ENCODE measurements around the gene TYMP.

Gene TYMP

DNA sequence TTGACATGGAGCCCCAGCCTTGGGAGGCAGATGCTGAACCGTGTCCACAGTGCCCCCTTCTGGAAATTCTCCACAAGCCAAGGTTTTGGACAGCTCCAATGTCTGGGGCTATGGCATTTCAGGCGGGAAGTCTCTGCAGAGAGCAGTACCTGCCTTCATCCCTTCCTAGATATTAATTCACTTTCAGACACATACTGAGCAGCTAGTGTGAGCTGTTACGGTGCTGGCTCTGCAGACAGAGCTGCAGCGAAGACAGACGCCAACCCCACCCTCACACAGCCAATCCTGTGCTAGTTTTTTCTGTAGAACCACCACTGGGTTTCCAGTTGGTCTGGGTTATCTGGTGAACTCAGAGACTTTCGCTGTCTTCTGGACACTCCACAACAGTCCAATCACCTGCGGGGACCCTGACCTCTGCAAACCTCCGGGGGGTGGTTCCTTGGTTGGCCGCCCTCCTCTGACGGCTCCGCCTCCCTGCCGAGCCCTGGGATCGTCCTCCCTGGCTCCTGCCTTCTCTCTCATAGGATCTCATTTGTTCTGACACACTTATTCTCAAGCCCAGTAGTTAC, 31.4 kb downstream of the TYMP start:
- peak; percentile 88 for ATAC-seq
- Mint-ChIP-seq H3K9me3 (no peaks in the 10 kb centered on the region), H3K4me3 (no peak overlapping the region), H3K27ac (no peak overlapping the region), H3K4me1 (peaks cover 11% of the 10 kb centered on the region), H3K27me3 (no peaks in the 10 kb centered on the region)
- DNase-seq = peak; percentile 65 to 69

DNA sequence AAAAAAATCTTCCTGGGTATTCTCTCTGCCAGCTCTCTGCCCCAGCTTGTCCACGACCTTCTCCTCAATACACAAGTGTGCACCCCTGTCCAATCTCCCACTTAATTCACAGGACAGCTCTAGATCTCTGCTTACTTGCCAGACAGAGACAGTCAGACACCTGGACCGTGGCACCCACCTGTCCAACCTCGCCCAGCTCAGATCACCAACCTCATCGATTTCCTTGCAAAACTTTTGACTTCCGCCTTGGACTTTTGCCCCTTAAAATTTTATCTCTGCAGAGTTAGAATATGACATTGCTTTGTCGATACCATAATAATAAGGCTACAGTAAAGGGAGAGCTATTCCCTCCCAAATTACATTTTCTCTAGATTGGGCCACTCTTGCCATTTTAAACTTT, 32.7 kb downstream of the TYMP start:
- no peaks in the 10 kb centered on the region for H3K9me3 Mint-ChIP-seq
- no peak overlapping the region for H3K4me3 Mint-ChIP-seq
- no peaks in the 10 kb centered on the region for H3K27me3 Mint-ChIP-seq
- no peak for DNase-seq
- H3K27ac Mint-ChIP-seq = no peak overlapping the region
- ATAC-seq = no peak
- H3K4me1 Mint-ChIP-seq = peaks cover 11% of the 10 kb centered on the region

DNA sequence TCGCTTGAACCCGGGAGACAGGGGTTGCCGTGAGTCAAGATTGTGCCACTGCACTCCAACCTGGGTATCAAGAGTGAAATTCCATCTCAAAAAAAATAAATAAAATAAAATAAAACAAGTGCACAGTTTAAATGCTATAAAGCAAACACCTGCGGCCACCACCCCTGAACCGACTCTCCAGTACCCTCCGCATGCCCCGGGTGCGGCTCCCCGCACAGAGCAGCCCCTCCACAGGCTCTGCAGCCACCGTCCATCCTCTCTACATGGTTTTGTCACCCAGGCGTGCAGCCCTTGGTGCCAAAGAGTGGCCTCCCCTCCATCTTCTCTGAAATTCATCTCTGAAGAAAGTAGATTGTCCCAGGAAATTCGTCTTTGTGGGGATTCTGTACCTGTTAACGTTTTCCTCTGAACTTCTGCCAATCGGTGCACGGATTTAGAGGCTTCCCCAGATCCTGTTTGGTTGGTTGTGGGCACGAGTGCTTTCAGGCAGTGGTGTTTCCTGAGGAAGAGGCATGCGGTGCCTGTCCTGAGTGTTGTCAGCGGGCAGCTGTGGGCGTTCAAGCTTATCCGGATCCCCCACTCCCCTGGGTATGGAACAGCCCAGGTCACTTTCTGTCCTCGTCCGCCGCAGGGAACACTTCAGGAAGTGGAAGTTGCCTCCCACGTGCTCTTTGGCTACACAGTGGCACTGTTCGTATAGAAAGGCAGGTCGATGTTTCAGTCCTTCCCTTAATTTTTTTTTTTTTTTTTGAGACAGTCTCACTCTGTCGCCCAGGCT, 39.1 kb downstream of the TYMP start:
- Mint-ChIP-seq H3K4me3 (peak overlapping the region; percentile 56 to 62), H3K9me3 (no peaks in the 10 kb centered on the region), H3K4me1 (peaks cover 17% of the 10 kb centered on the region), H3K27me3 (peaks cover 8% of the 10 kb centered on the region), H3K27ac (peak overlapping the region in 1 of 2 donors; percentile 78)
- DNase-seq (no peak), ATAC-seq (peak; percentile 36)

DNA sequence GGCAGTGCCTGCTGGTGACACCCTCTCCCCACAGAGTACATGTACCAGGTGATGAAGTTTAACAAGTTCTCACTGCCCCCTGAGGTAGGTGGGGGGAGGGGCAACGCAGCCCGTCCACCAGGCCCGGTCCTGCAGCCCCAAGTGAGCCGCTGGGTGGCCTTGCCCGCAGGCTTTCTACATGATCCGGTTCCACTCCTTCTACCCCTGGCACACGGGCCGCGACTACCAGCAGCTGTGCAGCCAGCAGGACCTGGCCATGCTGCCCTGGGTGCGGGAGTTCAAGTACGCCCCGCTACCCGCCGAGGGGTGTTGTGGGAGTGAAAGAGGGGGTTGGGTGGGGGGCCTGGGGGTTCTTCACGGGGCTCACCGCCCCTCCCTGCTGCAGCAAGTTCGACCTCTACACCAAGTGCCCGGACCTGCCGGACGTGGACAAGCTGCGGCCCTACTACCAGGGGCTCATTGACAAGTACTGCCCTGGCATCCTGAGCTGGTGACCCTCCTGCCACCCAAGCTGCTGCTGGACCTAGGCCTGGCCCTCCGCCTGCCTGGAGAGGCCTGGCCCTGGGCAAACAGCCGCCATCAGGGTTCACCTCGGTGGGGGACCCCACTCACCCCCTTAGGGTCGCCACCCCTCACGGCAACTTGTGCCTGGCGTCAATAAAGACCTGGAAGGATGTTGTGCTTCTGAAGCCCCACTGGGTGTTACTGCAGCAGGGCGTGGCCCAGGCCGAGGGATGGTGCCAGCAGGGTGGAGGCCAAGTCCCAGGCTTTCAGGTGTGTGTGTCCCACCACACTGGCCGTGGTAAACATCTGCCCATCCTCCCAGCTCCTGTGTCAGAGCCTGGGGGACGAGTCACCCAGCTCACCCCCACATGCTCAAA, 40.2 kb downstream of the TYMP start:
- Mint-ChIP-seq H3K27me3 (peaks cover 12% of the 10 kb centered on the region), H3K9me3 (no peaks in the 10 kb centered on the region), H3K27ac (no peak overlapping the region), H3K4me3 (no peak overlapping the region), H3K4me1 (peaks cover 24% of the 10 kb centered on the region)
- no peak for DNase-seq
- ATAC-seq = no peak

DNA sequence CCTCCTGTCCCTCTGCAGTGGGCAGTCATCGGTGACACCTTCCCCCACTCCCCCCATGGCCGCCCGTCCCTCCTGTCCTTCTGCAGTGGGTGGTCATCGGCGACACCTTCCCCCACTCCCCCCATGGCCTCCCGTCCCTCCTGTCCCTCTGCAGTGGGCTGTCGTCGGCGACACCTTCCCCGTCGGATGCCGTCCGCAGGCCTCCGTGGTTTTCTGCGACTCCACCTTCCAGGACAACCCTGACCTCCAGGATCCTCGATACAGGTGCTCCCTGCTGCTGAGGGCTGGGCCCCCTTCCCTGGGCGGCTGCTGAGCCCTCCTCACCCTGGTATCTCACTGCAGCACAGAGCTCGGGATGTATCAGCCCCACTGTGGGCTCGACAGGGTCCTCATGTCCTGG, 40.9 kb downstream of the TYMP start:
- DNase-seq = no peak
- Mint-ChIP-seq H3K9me3 (no peaks in the 10 kb centered on the region), H3K4me1 (peaks cover 28% of the 10 kb centered on the region), H3K27ac (no peak overlapping the region), H3K4me3 (no peak overlapping the region), H3K27me3 (peaks cover 12% of the 10 kb centered on the region)
- ATAC-seq = no peak

DNA sequence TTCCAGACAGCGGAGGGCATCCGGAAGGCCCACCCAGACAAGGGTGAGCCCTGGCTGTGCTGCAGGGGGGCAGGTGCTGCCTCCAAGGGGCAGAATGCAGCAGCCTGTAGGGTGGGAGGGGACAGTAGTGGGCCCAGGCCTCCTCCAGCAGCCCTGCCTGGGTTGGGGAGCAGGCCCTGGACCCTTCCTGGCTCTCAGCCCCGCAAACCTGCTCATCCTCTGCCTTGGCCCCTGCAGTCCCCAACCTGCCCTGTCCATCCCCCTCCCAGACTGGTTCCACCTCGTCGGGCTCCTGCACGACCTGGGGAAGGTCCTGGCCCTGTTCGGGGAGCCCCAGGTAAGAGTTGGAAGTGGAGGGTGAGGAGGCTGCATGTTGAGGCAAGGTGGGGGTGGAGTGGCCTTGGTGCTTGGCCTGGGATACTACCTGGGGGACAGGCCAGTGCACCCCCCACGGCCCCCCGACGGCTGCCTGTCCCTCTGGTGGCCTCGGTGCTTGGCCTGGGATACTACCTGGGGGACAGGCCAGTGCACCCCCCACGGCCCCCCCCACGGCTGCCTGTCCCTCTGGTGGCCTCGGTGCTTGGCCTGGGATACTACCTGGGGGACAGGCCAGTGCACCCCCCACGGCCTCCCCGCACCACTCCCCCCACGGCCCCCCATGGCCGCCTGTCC, 41.7 kb downstream of the TYMP start:
- ATAC-seq (no peak), DNase-seq (no peak)
- Mint-ChIP-seq H3K4me3 (no peak overlapping the region), H3K4me1 (peaks cover 32% of the 10 kb centered on the region), H3K27ac (no peak overlapping the region), H3K27me3 (peaks cover 12% of the 10 kb centered on the region), H3K9me3 (no peaks in the 10 kb centered on the region)

DNA sequence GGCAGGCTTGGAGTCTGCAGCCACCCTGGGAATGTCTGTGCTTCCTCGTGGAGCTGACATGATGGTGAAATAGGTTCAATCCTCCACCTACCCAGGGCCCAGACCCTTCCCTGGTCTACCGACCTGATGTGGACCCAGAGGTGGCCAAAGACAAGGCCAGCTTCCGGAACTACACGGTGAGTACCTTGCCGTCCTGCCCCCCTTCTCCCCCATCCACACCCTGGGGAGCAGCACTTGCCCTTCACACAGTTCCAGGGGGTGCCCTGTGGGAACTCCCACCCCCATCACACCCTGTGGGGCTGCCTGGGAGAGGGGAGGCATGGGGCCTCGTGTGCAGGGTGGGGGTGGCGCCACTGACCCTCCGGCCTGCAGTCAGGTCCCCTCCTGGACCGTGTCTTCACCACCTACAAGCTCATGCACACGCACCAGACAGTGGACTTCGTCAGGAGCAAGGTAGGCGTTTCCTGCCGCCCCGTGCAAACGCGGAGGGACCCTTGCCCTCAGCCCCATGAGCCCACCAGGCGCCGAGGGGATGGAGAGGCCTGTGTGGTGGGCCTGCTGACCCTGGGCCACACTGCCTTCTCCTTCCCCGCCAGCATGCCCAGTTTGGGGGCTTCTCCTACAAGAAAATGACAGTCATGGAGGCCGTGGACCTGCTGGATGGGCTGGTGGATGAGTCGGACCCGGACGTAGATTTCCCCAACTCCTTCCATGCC, 42.4 kb downstream of the TYMP start:
- Mint-ChIP-seq H3K4me3 (no peak overlapping the region), H3K9me3 (no peaks in the 10 kb centered on the region), H3K27me3 (peaks cover 12% of the 10 kb centered on the region), H3K4me1 (peaks cover 37% of the 10 kb centered on the region), H3K27ac (no peak overlapping the region)
- DNase-seq = no peak
- peak; percentile 39 for ATAC-seq

DNA sequence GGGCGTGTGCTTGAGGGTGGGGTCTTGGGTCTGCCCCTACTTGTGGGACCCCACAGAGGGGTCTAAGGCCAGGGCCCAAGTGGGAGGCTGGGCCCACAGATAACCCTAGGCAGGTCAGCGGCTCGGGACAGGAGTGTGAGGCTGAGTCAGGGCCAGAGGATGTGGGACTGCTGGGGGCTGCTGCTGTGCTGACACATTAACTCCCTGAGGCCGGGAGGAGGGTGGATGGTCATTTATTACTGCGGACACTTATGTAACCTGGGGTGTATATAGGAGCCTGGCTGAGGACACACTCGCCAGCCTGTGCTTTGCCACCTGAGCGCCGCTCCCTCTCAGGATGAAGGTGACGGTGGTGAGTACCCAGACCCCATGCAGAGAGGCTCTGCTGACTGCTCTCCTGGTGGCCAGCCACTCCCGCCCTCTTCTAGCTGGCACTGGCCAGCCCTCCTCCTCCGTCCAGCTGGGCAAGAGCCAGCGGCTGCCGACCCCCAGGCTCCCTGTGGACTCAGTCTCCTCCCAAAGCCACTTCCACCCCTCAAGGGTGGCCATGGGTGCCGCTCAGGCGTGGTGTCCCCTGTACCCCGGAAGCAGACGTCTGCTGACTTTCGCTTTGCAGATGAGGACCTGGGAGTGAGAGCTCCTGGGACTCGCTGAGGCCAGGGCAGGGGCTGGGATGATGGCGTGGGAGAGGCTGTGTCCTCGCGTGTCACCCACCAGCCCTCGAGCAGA, 43.1 kb downstream of the TYMP start, which contains the start of gene MIOX:
Gene MIOX, plus strand, starts transcription at position 299 of the 729 bp plus-strand sequence. Its CDS starts 39 bp downstream, at position 338.
- ATAC-seq (no peak), DNase-seq (no peak)
- no peaks in the 10 kb centered on the region for H3K9me3 Mint-ChIP-seq
- peaks cover 37% of the 10 kb centered on the region for H3K4me1 Mint-ChIP-seq
- H3K27ac Mint-ChIP-seq = peak within 1 kb of the TSS; percentile 9 to 36
- H3K4me3 Mint-ChIP-seq = no peak within 1 kb of the TSS
- peaks cover 12% of the 10 kb centered on the region for H3K27me3 Mint-ChIP-seq

DNA sequence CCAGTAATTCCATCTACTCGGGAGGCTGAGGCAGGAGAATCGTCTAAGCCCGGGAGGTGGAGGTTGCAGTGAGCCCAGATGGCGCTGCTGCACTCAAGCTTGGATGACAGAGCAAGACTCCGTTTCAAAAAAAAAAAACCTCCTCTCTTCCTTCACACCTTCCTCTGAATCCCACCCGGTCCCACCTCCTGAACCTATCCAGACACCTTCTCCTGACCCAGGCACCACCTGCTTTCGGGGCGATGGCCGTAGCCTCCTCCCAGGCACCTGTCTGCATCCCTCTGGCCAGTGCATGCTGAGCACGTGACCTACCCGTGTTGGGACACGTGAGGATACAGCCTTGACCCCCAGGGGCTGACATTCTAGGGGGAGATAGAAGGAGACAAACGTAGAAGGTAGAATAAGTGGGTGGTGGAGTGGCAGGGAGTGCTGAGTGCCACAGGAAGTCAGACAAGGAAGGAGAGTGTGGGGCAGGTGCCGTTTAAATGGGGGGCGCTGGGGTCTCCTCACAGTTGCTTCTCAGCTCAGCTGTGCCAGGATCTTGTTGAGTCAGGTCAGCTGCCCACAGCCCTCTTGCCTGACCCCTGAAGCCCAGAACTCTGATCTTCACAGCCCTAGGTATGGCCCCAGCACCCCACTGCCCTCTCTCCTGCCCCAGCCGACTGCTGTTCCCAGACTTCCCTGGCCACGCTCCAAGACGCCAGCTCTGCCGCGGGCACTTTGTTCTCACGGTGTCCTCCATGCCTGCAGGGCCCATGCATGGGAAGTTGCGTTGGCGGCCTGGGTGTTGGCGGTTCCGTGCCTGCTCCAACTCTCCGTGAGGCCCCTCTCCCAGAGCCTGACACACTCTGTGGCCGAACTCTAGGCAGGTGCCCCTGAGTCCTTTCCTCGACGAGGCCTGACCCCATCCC, 44.3 kb downstream of the TYMP start:
- Mint-ChIP-seq H3K4me3 (no peak overlapping the region), H3K27me3 (peaks cover 16% of the 10 kb centered on the region), H3K27ac (no peak overlapping the region), H3K9me3 (no peaks in the 10 kb centered on the region), H3K4me1 (peaks cover 31% of the 10 kb centered on the region)
- DNase-seq (no peak), ATAC-seq (no peak)

DNA sequence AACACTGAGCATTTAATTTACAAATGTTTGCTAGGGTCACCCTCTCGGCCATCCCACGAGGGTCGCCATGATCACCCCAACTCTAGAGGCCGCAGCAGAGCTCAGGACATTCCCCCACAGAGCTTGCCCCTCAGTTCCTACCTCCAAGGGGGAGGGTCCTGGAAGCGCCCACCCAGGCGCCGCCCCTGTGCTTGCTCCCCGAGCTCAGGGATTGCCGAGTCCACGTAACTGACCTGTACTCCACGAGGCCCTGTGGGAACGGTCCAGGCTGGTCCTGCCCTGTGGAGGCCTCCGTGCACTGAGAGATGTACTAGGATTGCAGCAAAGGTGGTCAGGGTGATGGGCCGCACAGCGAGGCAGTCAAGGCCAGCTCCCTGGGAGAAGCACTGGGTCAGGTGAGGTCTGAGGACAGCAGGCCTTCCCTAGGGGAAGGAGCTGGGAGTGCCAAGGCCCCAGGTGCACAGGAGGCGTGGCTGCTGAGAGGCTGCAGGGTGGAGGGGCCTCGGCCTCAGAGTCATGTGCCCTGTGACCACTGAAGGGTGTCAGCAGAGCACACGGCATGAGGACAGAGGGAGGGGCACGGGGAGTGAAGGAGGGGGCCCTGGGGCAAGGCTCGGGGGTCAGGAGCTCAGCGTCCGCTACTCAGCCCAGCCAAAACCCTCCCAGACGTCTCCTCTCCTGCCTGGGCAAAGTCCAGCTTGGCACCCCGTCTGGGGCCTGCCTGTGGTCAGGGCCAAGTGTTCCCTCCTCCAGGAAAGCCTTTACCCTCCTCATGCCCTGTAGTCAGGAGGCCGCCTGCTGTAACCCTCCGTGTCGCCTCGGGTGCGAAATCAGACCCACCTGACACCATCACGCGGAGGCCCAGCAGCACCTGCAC, 45.6 kb downstream of the TYMP start:
- no peak for ATAC-seq

DNA sequence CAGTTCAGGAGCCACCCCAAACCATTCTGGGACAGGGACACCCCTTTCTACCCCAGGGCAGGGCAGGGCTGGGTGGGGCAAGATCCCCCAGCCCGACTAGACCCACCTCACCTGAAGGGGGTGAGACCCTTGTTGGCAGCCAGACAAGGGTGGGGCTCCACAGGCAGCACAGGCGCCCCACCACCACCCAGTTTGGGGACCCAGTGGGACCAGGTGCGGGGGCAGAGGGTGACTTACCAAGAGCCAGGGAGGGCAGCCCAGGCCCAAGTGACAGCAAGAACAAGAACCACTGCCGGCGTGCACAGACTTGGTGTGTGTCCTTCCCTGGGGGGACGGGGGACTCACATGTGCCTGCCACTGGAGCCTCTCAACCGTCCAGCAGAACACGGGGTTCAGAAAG, 46.3 kb downstream of the TYMP start:
- Mint-ChIP-seq H3K4me3 (no peak overlapping the region), H3K27ac (no peak overlapping the region), H3K27me3 (peaks cover 27% of the 10 kb centered on the region), H3K4me1 (peaks cover 37% of the 10 kb centered on the region), H3K9me3 (no peaks in the 10 kb centered on the region)
- ATAC-seq (no peak), DNase-seq (no peak)

More for the DNA sequence above, 45.6 kb downstream of the TYMP start:
- Mint-ChIP-seq H3K4me1 (peaks cover 37% of the 10 kb centered on the region), H3K4me3 (no peak overlapping the region), H3K27me3 (peaks cover 27% of the 10 kb centered on the region), H3K9me3 (no peaks in the 10 kb centered on the region), H3K27ac (peak overlapping the region in 1 of 2 donors; percentile 74)
- DNase-seq = no peak

DNA sequence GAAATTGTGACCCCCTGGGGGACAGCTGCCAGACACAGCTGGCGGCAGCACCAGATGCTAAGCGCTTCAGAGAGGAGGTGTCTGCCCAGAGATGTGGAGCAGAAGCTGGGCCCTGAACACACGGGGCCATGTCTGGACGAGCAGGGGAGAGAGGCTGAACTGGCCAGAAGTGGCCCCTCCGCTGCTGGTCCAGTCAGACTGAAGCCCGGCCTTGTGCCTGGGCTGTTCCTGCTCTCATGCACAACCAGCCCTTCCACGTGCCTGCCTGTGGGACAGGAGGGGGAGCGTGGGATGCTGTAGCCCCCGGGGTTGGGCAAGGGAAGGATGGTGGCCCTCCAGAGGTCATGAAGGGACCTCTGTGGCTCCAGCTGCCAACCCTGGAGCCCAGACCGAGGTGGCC, 46.7 kb downstream of the TYMP start:
- DNase-seq (no peak), ATAC-seq (no peak)
- peaks cover 37% of the 10 kb centered on the region for H3K4me1 Mint-ChIP-seq
- peak overlapping the region; percentile 45 to 94 for H3K4me3 Mint-ChIP-seq
- peaks cover 27% of the 10 kb centered on the region for H3K27me3 Mint-ChIP-seq
- H3K27ac Mint-ChIP-seq = peak overlapping the region in 1 of 2 donors; percentile 42
- no peaks in the 10 kb centered on the region for H3K9me3 Mint-ChIP-seq
